HG02588 (cell line): Measurements from ENCODE around the gene CDC23.
"Not testable (repeated sequence)": the region's sequence is repeated elsewhere in the genome, so short reads cannot be mapped to it uniquely, and the experiment has no call there.

ENCODE experiments used
- ATAC-seq: cut with Tn5 transposase; IDR thresholded peaks from one replicate; pipeline ENCODE4 v1.9.1; 2021; ENCODE audit warnings: mild to moderate bottlenecking, moderate library complexity; ENCODE audit not compliant: unreplicated experiment

Gene CDC23

GRCh38 chr5:138223532-138223931, 10.4 kb upstream of the CDC23 start:
- no peak for ATAC-seq

- ATAC-seq, result no peak
These were observed 3.7 kb upstream of the CDC23 start for GRCh38 chr5:138216799-138217198.

GRCh38 chr5:138212828-138213160, 329 bp downstream of the CDC23 start:
- peak; percentile 20 for ATAC-seq

GRCh38 chr5:138210985-138211384, 2.1 kb downstream of the CDC23 start:
- no peak for ATAC-seq

- not testable (repeated sequence) for ATAC-seq
These were observed 19.3 kb downstream of the CDC23 start for GRCh38 chr5:138193859-138194258.

- no peak for ATAC-seq
These were observed 20.3 kb downstream of the CDC23 start for GRCh38 chr5:138192826-138193225.

- ATAC-seq, result no peak
These were observed 24.5 kb downstream of the CDC23 start for GRCh38 chr5:138188626-138189025.

GRCh38 chr5:138186002-138186447, 27.1 kb downstream of the CDC23 start:
- no peak for ATAC-seq

GRCh38 chr5:138182808-138183207, 30.3 kb downstream of the CDC23 start:
- no peak for ATAC-seq

GRCh38 chr5:138180841-138181240, 32.3 kb downstream of the CDC23 start:
- no peak for ATAC-seq

GRCh38 chr5:138180183-138180782, 32.8 kb downstream of the CDC23 start:
- no peak for ATAC-seq

- no peak for ATAC-seq
These were observed 33.8 kb downstream of the CDC23 start for GRCh38 chr5:138179277-138179857.

- peak; percentile 84 for ATAC-seq
These were observed 34.4 kb downstream of the CDC23 start, which contains the start of the genes BRD8 and KIF20A for GRCh38 chr5:138178516-138179276. Gene BRD8 (minus strand): TSS chr5:138178630. CDS start chr5:138178614, 16 bp downstream. Gene KIF20A (plus strand): TSS chr5:138179112. CDS start chr5:138179681, 569 bp downstream.

- ATAC-seq, result no peak
These were observed 35.1 kb downstream of the CDC23 start for GRCh38 chr5:138177941-138178515.

GRCh38 chr5:138170299-138170698, 42.8 kb downstream of the CDC23 start:
- ATAC-seq, result no peak

GRCh38 chr5:138169124-138169523, 44.0 kb downstream of the CDC23 start:
- ATAC-seq, result no peak

- ATAC-seq, result no peak
These were observed 49.4 kb downstream of the CDC23 start for GRCh38 chr5:138163721-138164120.

- no peak for ATAC-seq
These were observed 52.4 kb downstream of the CDC23 start for GRCh38 chr5:138160706-138161105.

- no peak for ATAC-seq
These were observed 53.5 kb downstream of the CDC23 start for GRCh38 chr5:138159666-138160065.

GRCh38 chr5:138157626-138158025, 55.5 kb downstream of the CDC23 start:
- no peak for ATAC-seq

GRCh38 chr5:138155977-138156376, 57.1 kb downstream of the CDC23 start:
- not testable (repeated sequence) for ATAC-seq

GRCh38 chr5:138149530-138149929, 63.6 kb downstream of the CDC23 start:
- ATAC-seq, result no peak
